AG08396 (cell line): ENCODE results near the gene FERMT3.
"Not testable (repeated sequence)": the region's sequence is repeated elsewhere in the genome, so short reads cannot be mapped to it uniquely, and the experiment has no call there.

Source experiments
- DNase-seq: peaks from one replicate; pipeline ENCODE4 v3.0.0; 2012; ENCODE audit warnings: low spot score, mixed read lengths

The FERMT3 gene

GRCh38 chr11:64235437-64236161 lies 29.1 kb downstream of the FERMT3 start:
- no peak for DNase-seq

GRCh38 chr11:64237484-64237951 lies 31.0 kb downstream of the FERMT3 start:
- no peak for DNase-seq

- no peak for DNase-seq
Observed at GRCh38 chr11:64238076-64238475, 31.6 kb downstream of the FERMT3 start.

- DNase-seq = no peak
Observed at GRCh38 chr11:64238999-64239398, 32.5 kb downstream of the FERMT3 start.

GRCh38 chr11:64239662-64240434 lies 33.3 kb downstream of the FERMT3 start:
- no peak for DNase-seq

GRCh38 chr11:64240435-64241240 lies 34.1 kb downstream of the FERMT3 start, which contains the start of gene FKBP2:
FKBP2 (plus strand) TSS chr11:64241095; CDS start chr11:64242388, 1,293 bp downstream.
- DNase-seq = peak; percentile 99

GRCh38 chr11:64241241-64241490 lies 34.6 kb downstream of the FERMT3 start:
- peak; percentile 99 for DNase-seq

GRCh38 chr11:64241491-64242374 lies 35.2 kb downstream of the FERMT3 start:
- peak; percentile 41 for DNase-seq

- no peak for DNase-seq
Observed at GRCh38 chr11:64243236-64243854, 36.8 kb downstream of the FERMT3 start.

- DNase-seq = no peak
Observed at GRCh38 chr11:64244107-64244506, 37.6 kb downstream of the FERMT3 start.

- no peak for DNase-seq
Observed at GRCh38 chr11:64244966-64245365, 38.4 kb downstream of the FERMT3 start.

- DNase-seq = no peak
Observed at GRCh38 chr11:64245401-64245796, 38.9 kb downstream of the FERMT3 start.

GRCh38 chr11:64245797-64246620 lies 39.5 kb downstream of the FERMT3 start:
- peak; percentile 88 for DNase-seq

- DNase-seq = not testable (repeated sequence)
Observed at GRCh38 chr11:64246621-64246870, 40.0 kb downstream of the FERMT3 start.

- peak; percentile 94 for DNase-seq
Observed at GRCh38 chr11:64246871-64247728, 40.6 kb downstream of the FERMT3 start, which contains the start of gene PPP1R14B. PPP1R14B (minus strand) TSS chr11:64246943; CDS start chr11:64246673, 270 bp downstream.

- DNase-seq = no peak
Observed at GRCh38 chr11:64247729-64248531, 41.4 kb downstream of the FERMT3 start.

GRCh38 chr11:64248578-64248977 lies 42.1 kb downstream of the FERMT3 start:
- no peak for DNase-seq

GRCh38 chr11:64249038-64249437 lies 42.5 kb downstream of the FERMT3 start:
- no peak for DNase-seq
